ENCODE data around the gene CDK18.

The CDK18 gene

DNA sequence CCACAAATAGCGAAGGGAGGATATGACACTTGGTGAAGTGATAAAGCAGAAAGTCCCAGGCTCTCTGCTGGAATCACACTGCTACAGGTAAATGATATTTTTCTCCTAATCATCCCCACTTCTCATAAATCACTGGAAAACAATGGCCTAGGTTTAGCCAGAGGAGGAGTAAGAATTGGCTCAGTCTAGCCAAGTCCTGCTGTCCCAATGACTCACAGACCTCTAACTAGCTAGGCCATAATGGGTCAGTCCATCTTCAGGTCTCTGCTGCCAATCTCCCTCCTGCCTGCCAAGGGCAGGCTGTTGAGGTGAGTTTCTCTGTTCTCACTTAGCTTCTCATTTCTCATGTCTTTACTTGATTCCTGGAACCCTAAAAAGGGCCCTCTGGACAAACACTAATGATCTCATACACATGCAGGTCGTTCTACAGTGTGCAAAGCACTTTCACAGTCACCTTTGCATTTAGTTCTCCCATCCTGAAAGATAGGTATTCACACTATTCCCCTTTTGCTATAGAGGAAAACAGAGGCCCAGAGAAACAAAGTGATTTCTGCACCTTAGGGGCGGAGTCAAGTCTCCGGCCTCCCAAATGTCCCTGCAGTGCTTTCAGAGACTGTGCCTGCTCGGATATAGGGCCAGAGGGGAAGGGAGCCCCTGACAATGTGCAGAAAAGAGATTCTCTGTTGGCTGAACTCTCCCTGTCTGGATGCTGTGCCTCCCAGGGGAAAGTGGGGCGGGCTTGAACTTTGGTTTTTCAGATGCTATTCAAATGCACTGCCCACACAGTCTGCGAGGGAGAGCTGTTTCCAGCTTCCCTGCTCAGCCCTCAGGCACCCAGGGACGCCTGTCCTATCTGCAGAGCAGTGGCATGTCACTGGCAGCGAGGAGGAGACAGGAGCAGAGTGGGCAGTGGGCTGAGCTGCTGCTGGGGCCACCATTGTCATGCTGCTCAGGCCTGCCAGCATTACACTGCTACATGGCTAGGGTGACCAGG lies 3.9 kb upstream of the CDK18 start:
- no peak overlapping the region for H3K4me3 ChIP-seq
- H3K27ac ChIP-seq, result no peak overlapping the region

DNA sequence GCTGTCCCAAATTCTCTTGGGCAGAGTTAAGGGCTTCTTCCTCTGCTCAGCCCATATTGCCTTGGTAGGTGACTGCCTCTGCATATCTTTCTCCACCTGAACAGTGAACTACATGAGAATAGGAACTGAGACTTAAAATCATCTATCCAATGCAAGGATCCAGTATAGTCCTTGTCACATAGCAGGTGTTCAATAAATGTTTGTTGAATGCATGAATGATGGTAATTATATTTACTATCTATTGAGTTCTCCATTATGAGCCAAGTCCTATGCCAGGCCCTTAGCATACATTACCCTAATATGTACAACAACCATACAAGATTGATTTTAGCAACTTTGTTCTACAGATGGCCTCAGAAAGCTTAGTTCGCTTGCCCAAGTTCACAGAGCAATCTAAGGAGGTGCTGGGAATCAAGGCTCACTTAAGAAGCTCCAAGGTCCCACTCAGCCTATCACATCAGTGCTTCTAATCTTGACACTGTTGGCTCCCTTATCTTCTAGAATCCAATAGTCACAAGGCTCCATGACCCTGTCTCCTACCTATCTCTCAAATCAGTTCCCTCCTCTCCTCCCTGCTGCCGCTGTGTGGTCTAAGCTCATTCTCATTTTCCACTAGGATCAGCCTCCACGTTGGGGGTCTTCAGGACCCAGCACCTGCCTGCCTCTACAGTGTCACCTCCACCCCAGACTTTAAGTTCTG lies 2.2 kb upstream of the CDK18 start:
- H3K27ac ChIP-seq, result no peak overlapping the region
- H3K4me3 ChIP-seq, result no peak overlapping the region

DNA sequence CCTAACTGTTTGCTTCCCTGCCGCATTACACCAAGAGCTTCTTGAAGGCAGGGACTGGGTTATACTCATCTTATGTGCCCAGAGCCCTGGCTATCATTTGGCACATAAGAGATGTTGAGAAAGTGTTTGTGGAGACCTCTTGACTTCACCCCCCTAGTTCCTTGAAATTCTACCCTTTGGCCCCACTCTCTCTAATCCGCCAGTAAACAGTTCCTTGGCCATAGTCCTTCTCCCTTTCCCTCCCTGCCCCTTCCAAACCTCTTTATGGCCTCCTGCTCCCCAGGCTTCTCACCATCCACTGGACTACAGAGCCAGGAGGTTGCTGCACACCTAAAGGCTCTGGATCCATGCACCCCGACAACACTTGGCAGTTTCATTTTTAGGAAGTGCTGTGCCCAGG lies 1.5 kb upstream of the CDK18 start:
- Histone ChIP-seq H3K27ac (no peak overlapping the region), H3K4me3 (no peak overlapping the region)

DNA sequence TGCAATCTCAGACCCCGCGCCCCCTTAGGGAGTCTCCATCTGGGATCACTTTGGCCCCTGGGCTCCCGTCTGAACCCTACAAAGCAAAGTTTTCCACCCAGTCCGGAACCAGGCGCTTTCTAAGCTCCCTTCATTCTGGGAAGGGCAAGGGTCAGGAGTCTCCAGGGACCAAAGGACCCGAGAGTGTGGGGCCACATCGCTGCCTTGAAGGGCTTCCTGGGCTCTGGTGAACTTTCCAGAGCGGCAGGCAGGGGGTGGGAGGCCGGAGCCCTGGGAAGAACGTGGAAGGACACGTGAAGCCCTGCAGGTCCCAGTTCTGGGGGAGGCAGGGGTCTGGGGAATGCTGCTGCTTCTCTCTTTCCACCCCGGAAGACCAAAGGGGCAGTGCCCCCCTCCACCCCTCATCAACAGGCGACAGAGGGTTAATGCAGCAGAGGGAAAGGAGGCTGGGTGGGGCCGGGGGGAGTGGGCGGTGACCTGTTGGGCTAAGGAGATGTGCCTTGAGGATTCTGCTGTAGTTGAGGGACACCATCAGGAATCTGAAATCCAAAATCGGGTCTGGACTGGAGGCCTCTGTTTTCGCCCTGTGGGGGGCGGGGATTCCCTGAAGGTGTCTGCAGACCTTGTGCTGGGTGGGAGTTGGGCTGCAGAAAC lies 734 bp downstream of the CDK18 start:
- H3K27ac ChIP-seq, result peak overlapping the region in 16 of 21 experiments; percentile 17 to 76 (median 48)

DNA sequence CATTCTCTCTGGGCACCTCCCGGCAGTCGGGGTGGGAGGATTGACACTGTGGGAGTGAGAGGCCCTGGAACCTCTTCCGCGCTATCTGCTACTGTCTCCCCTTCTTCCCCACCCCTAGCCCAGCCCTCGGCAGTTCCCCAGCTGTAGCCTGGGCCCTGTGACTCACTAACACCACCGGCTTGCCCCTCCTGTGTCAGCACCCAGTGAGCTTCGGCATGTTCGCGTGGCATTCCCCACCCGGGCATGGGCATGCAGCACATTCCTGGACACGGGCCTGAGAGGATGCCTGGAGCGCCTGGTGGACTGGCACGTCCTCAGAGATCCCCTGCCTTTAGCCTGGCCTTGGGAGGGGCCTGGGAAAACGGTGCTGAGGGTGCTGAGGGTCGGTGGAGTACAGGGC lies 1.3 kb downstream of the CDK18 start:
- peak overlapping the region in 2 of 21 experiments; percentile 26 to 32 for H3K27ac ChIP-seq
- peak overlapping the region in 6 of 7 experiments; percentile 26 to 68 (median 40) for H3K4me3 ChIP-seq

More for the DNA sequence above, 734 bp downstream of the CDK18 start:
- peak overlapping the region; percentile 26 to 68 (median 41) for H3K4me3 ChIP-seq

DNA sequence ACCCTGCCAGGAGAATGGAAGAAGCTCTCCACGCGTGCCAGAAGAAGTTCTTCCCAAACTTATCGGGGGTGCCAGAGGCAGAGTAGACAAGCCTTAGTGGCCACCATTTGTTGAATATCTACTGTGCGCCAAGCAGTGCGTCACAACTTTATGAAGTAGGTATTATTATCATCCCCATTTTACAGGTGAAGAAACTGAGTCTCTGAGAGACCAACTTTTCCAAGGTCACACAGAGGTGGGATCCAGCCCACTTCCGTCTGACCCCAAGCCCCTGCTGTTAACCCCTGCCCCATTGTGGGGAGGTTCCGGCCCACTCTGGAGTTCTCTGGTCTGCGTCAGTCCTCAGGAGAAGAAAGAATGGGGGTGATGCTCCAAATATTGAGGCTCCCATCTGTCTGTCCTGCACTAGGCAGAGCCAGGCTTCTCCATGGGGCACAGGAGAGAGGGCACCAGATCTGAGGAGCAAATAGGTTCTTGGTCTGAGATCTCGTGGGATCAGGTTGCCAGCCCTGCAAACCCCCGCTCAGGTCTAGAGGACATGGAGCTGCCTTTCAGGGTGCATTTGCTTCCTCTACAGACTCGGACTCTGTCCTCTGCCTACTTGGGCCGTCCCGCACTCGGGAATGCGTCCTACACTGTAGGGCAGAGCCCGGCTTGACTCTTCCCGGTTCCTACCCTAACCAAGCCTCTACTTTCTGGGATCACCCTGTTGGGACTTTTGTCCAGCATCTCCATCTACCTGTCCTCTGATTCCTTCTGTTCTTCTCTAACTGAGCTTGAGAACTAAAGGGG lies 2.1 kb downstream of the CDK18 start:
- no peak overlapping the region for H3K27ac ChIP-seq
- H3K4me3 ChIP-seq, result no peak overlapping the region

DNA sequence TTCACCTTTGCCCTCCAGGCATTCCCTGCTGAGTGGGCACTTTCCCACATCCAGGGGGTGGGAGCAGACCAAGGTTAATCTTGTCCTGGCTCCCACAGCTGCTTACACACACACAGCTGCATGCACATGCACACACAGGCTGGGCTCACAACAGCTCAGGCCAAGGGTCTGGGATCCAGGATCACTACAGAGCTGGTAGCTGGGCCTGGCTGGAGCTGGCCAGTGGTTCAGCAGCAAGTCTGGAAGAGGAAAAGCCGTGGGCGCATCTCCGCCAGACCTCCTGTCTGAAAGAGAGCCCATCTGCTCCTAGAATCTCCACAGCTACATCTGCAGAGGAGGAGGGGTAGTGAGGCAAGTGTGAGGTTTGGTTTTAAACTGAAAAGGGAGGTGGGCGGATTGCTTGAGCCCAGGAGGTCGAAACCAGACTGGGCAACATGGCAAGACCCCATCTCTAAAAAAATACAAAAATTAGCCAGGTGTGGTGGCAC lies 3.8 kb downstream of the CDK18 start:
- no peak overlapping the region for H3K27ac ChIP-seq

DNA sequence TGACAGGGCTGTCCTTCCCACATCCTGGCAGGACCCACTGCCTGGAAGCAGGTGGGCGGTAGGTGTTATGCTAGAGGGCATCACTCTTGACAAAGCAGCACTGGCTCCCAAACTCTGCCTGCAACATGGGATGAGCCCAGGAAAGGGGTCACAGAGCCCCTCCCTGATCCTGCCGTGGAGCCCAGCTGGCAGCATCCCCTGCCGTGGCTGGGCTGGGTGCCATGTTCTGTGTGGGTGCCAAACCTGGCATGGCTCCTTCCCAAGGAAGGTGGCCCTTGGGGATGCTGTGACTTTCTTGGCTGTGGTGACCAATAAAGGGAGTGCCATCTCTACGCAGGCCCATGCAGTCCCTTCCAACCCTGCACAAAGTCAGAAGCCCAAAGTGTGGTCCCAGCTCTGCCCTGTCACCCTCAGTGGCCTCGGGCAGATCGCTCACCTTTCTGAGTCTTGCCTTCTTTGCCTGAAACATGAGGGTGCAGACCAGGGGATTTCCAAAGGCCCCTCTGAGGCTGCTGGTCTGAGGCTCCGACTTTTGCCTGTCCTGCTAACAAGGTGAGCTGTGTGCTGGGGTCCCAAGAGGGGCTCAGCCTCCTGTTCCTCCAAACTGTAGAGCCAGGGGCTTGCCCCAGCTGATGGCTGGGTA lies 6.0 kb downstream of the CDK18 start:
- Histone ChIP-seq H3K27ac (no peak overlapping the region), H3K4me3 (no peak overlapping the region)

More for the DNA sequence above, 3.8 kb downstream of the CDK18 start:
- H3K4me3 ChIP-seq, result no peak overlapping the region

DNA sequence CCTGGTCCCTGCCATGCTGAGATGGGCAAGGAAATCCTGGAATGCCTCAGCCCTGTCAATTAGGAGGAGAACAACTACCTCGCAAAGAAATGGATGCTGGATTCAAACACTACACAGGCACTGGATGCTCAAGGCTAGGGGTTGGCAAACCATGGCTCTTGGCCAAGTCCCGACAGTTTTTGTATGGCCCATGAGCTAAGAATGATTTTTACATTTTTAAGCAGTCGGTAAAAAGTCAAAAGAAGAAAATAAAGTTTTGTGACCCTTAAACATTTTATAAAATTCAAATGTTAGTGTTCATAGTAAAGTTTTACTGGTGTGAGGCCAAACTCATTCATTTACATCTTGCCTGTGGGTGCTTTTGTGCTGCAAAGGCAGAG lies 6.5 kb downstream of the CDK18 start:
- Histone ChIP-seq H3K4me3 (no peak overlapping the region), H3K27ac (no peak overlapping the region)

DNA sequence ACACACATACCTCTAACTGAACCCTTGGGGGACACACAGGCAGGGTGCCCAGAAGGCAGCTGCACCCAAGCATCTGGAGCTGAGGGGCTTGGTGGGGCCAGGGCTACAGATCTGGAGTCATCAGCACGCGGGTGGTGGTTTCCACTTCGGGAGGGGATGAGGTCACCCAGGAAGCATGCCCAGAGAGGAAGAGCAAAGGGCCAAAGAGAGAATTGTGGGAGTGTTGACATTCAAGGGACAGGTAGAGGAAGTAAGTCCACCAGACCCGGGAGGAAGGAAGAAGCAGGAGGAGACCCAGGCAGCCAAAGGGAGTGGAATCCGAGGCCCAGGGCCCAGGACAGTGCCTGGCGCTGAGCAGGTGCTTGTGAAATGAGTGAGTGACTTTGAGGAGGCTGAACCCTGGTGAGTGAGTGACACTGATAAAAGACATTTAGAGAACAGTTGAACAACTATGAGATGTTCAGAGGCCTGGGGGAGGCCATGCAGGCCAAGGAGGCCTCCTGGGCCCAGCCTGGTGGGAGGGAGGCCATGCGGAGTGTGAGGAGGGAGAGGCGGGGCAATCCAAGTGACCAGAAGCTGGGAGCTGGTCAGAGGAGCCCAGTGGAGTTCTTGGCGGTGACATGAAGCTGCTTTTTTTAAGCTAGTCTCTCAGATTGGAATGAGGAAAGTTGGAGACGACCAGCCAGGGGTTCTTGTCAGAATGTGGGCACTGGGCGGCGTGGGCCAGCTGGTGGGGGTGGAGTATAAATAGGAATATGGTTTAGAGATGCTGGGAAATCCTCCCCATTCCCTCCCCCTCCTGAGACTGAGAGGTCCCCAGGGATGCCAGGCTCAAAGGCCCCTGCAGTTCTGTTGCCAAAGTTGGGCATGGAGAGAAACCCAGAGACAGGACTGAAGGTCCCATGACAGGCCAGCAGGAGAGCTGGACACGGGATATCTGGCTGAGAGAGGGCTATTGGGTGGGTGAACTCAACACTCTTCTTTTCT lies 7.9 kb downstream of the CDK18 start:
- Histone ChIP-seq H3K4me3 (no peak overlapping the region), H3K27ac (peak overlapping the region in 2 of 21 experiments; percentile 51 to 53)

DNA sequence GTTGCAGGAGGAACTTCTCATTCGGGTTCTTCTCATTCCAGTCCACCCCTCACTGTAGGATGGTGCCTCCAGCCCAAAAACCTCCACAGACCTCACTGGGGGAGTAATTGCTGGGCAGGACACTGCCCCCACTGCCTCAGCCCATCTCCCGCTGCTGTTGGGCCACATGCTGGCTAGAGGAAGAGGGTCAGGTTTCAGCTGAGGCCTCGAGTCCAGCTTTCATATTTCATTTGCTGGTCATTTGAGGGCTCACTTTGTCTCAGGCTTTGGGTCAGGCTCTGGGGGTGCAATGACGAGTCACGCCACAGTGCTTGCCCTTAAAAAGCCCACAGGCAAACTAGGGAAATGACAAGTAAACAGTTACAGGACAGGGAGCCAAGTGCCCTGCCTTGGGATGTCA lies 9.3 kb downstream of the CDK18 start:
- Histone ChIP-seq H3K27ac (no peak overlapping the region), H3K4me3 (no peak overlapping the region)

DNA sequence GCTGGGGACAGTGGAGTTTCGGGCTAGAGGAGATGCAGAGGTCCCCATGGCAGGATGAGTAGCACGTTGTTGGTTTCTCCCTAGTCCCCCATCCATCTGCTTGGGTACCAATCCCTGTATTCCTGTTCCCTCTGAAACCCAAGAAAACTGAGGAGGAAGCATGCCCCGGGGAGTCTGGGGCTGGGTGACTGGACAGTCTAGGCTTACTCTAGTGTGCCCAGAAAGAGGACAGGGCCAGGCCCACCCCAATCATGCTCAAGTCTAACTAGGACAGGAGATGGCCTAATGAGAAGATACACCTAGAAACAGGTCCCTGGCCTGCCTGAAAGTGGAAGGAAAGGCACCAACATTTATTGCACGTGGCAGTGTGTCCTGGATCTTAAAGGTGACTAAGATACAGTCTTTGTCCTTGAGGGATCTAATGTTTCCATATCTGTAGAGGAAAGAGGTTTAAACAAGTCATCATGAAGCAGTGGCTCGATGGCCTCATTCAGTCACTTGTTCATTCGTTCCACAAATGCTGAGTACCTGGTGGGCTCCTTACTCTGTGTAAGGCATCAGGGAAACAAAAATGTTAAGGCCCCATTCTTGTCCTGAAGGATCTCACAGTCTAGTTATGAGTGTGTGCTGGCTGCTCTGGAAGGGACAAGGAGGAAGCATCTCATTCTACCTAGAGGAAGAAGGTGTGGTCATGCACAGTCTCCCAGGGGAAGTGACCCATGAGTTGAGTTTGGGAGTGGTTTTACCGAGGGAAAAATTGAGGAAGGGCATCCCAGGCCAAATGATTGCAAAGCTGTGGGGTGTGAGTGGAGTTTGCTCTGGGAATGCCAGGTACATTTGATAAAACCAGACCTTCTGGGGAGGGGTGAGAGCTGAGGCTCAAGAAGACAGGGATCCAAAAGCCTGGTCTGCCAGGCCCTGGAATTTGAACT lies 10.0 kb downstream of the CDK18 start:
- Histone ChIP-seq H3K27ac (no peak overlapping the region), H3K4me3 (no peak overlapping the region)

DNA sequence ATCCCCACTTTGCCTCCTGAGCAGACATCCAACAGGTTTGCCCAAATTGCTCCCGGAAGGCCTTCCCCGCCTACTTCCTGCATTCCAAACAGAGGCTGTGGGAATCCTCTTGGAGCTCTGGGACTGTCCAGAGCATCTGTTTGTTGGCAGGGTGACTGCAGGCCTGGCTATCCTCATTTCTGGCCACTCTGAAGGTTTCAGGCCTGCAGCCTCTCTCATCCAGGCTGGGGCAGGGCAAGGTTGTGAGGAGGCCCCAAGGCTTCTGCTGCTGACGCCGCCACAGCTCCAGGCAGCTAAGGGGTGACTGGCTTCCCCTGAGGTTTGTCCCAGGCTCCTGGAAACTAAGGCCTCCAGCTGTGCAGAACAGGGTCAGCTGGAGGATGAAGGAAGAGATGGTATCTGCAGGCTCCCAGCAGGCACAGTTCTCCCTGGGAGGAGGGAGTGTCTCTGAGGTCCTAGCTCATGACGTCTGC lies 11.3 kb downstream of the CDK18 start:
- Histone ChIP-seq H3K4me3 (no peak overlapping the region), H3K27ac (peak overlapping the region in 1 of 21 experiments; percentile 21)

DNA sequence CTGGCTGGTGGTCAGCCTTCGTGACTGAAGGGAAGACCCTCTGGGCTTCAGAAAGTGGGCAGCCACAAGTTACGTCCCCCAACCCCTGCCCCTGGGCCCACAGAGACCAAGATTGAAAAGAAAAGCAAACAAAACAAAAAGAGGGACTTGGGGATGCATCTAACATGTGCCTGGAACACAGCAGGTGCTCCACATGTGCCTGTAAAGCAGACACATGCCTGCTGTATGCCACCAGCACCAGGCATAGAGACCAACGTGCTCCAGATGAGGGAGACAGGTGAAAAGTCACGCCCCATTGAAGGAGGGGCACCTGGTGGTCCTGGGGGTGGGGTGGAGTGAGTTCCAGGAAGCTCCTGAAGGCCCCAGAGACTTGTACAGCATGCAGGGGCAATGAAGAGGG lies 11.9 kb downstream of the CDK18 start:
- Histone ChIP-seq H3K4me3 (no peak overlapping the region), H3K27ac (no peak overlapping the region)

DNA sequence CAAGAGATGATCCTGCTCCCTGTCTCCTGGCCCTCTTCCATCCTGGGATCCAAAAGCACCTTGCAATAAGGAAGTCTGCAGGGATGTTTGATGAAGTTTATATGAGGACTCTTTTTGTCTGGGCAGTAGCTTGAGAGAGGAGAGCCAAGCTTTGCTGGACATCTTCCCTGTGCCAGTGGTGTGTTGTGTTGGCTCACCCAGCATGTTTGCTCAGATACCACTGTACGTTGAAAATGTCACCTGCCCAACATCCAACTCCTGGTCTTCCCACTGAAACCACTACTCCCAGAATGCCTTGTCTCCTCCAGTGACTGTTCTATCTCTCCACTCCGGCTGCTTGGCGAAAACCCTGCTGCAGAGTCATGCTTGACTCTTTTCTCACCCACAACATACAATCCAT lies 12.8 kb downstream of the CDK18 start:
- H3K27ac ChIP-seq, result no peak overlapping the region

DNA sequence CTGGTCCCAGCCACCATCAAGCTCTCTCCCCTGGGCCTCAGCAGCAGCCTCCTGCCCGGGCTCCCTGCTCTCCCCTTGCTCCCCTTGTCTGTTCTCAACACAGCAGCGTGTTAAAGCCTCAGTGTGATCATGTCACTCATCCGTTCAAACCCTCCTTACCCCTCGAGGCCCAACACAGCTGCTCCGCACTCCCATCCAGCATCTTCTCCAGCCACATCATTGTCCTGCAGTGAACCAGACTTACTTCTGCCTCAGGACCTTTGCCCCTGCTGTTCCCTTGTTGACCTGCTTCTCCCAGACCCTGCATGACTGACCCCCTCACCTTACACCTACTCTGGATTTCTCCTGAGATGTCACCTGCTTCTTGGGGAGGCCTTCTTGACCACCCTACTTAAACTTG lies 13.3 kb downstream of the CDK18 start:
- H3K4me3 ChIP-seq, result no peak overlapping the region
- no peak overlapping the region for H3K27ac ChIP-seq

More for the DNA sequence above, 12.8 kb downstream of the CDK18 start:
- no peak overlapping the region for H3K4me3 ChIP-seq
